ENCODE results near the gene HEG1. TPM values are rescaled to one million over a fixed set of nuclear protein-coding genes. Genes with fewer than 3 reads are reported as not detected.

The HEG1 gene
- total RNA-seq, 2 experiments from 2014 or later: 31.2 to 32.6 TPM

- no peak overlapping the region for H3K27ac ChIP-seq (ENCODE audit: low read depth in 1 of 2, low read length in 2 of 2)
- ATAC-seq (ENCODE audit: poor library complexity): no peak
- no peak overlapping the region for H3K27ac Mint-ChIP-seq
- peaks cover 14% of the 10 kb centered on the region for H3K36me3 ChIP-seq (ENCODE audit: insufficient read depth, low read length)
- H3K27me3 Mint-ChIP-seq: no peaks in the 10 kb centered on the region
- intact Hi-C loops (cut with DNase I, micrococcal nuclease): no loop called here
- no peak overlapping the region for H3K4me3 Mint-ChIP-seq
- CTCF ChIA-PET: no interaction called here
- no peak for DNase-seq
- no peaks in the 10 kb centered on the region for H3K9me3 ChIP-seq (ENCODE audit: control insufficient read depth in 1 of 2, insufficient read depth in 1 of 2, low read length in 2 of 2)
- H3K4me3 ChIP-seq (ENCODE audit: low read length): no peak overlapping the region
- no peaks in the 10 kb centered on the region for H3K9me3 Mint-ChIP-seq
- peaks cover 18% of the 10 kb centered on the region for H3K4me1 ChIP-seq (ENCODE audit: insufficient read depth, low read length)
- H3K36me3 Mint-ChIP-seq (ENCODE audit: low read depth): peaks cover 9% of the 10 kb centered on the region
- no peak for TF ChIP-seq CTCF (IDR thresholded peaks at IDR 0.05)
- peaks cover 28% of the 10 kb centered on the region for H3K4me1 Mint-ChIP-seq (ENCODE audit: low read depth)
- POLR2A ChIA-PET: no interaction called here
- H3K27me3 ChIP-seq (ENCODE audit: control insufficient read depth in 1 of 2, insufficient read depth in 2 of 2, low read length in 2 of 2): no peaks in the 10 kb centered on the region
Observed at GRCh38 chr3:125043599-125044151, 12.1 kb downstream of the HEG1 start.

- peaks cover 24% of the 10 kb centered on the region for H3K4me1 Mint-ChIP-seq (ENCODE audit: low read depth)
- Histone ChIP-seq H3K9me3 (ENCODE audit: control insufficient read depth in 1 of 2, insufficient read depth in 1 of 2, low read length in 2 of 2) (no peaks in the 10 kb centered on the region), H3K27me3 (ENCODE audit: control insufficient read depth in 1 of 2, insufficient read depth in 2 of 2, low read length in 2 of 2) (no peaks in the 10 kb centered on the region), H3K4me3 (ENCODE audit: low read length) (no peak overlapping the region), H3K27ac (ENCODE audit: low read depth in 1 of 2, low read length in 2 of 2) (no peak overlapping the region), H3K4me1 (ENCODE audit: insufficient read depth, low read length) (peaks cover 14% of the 10 kb centered on the region), H3K36me3 (ENCODE audit: insufficient read depth, low read length) (peaks cover 13% of the 10 kb centered on the region)
- ATAC-seq (ENCODE audit: poor library complexity) (no peak), DNase-seq (no peak)
- ChIA-PET POLR2A (no interaction called here), CTCF (interaction anchor here (0.6 kb wide), 1 partner anchor 1877 kb away, joined by 3 read pairs; no protein-coding TSS in a partner anchor)
- no peak overlapping the region for H3K27ac Mint-ChIP-seq
- intact Hi-C loops (cut with DNase I, micrococcal nuclease): no loop called here
- TF ChIP-seq CTCF (IDR thresholded peaks at IDR 0.05): no peak
- no peaks in the 10 kb centered on the region for H3K27me3 Mint-ChIP-seq
- no peak overlapping the region for H3K4me3 Mint-ChIP-seq
- no peaks in the 10 kb centered on the region for H3K9me3 Mint-ChIP-seq
- H3K36me3 Mint-ChIP-seq (ENCODE audit: low read depth): peaks cover 9% of the 10 kb centered on the region
Observed at GRCh38 chr3:125042725-125043406, 12.9 kb downstream of the HEG1 start.

DNA sequence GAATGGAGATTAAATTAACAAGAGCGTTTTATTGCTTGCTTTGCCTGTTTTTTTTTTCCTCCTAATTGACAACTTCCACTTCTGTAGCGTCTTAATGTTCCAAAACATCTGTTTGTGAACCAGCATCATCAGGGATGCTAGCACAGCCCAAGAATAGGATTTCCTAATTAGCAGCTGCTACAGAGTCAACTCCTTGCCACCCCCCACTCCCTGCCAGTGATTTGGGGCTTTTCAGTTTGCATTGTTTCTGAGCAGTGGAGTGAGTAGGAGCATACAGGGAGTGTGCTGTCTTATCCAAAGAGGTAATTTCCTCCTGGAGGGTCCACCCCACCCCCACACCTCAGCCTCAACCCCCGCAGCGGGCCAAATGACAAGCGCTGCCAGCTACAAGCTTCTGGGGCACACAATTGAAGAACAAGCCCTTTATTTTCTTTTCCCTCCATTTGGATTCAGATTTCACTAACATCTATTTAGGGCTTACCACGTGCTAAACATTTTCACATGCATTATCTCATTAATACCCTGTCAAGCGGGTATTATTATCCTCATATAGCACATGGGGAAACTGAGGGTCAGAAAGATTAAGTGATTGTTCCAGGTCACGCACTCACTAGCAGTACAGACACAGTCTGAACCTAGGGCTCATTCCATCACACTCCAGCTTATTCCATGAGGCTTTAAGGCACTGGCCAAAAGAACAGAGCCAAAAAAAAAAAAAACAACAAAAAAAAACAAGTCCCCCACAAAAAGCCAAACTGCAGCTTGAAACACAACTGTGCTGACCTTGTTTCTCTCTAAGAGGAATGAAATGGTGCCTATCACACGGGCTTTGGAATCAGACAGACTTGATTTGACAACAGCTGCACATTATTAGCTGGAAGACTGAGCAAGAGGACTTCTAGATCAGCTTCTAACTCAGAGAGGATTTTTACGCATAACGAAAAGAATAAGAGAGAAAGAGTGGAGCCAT, 16.4 kb downstream of the HEG1 start:
- peaks cover 6% of the 10 kb centered on the region for H3K9me3 Mint-ChIP-seq
- H3K4me1 Mint-ChIP-seq (ENCODE audit: low read depth): peaks cover 29% of the 10 kb centered on the region
- H3K36me3 ChIP-seq (ENCODE audit: insufficient read depth, low read length): peaks cover 2% of the 10 kb centered on the region
- DNase-seq (no peak), ATAC-seq (ENCODE audit: poor library complexity) (no peak)
- H3K27me3 ChIP-seq (ENCODE audit: control insufficient read depth in 1 of 2, insufficient read depth in 2 of 2, low read length in 2 of 2): no peaks in the 10 kb centered on the region
- no peak overlapping the region for H3K27ac Mint-ChIP-seq
- H3K4me1 ChIP-seq (ENCODE audit: insufficient read depth, low read length): peaks cover 10% of the 10 kb centered on the region
- ChIA-PET CTCF (interaction anchor here (1.7 kb wide), 1 partner anchor 18 kb away, joined by 4 read pairs; no protein-coding TSS in a partner anchor), POLR2A (interaction anchor here (0.7 kb wide), 1 partner anchor 138 kb away, joined by 3 read pairs; no protein-coding TSS in a partner anchor)
- intact Hi-C loops (cut with DNase I, micrococcal nuclease): no loop called here
- no peak overlapping the region for H3K4me3 Mint-ChIP-seq
- H3K9me3 ChIP-seq (ENCODE audit: control insufficient read depth in 1 of 2, insufficient read depth in 1 of 2, low read length in 2 of 2): peaks cover 0 to 9% of the 10 kb centered on the region in 2 experiments
- no peak for TF ChIP-seq CTCF (IDR thresholded peaks at IDR 0.05)
- no peak overlapping the region for H3K27ac ChIP-seq (ENCODE audit: low read depth in 1 of 2, low read length in 2 of 2)
- H3K36me3 Mint-ChIP-seq (ENCODE audit: low read depth): peaks cover 21% of the 10 kb centered on the region
- H3K27me3 Mint-ChIP-seq: no peaks in the 10 kb centered on the region
- H3K4me3 ChIP-seq (ENCODE audit: low read length): no peak overlapping the region

Data from CD4-positive, alpha-beta T cell (primary cell).